Measurements from ENCODE around the gene SUPV3L1. TPM values are rescaled to one million over a fixed set of nuclear protein-coding genes. Genes with fewer than 3 reads are reported as not detected.

Gene SUPV3L1
- total and polyA plus RNA-seq, 9 of the 15 experiments (the other 6 are each of a cell fraction or from before 2014, with no cell fraction given): 45.2 to 156 (median 92.6) TPM

DNA sequence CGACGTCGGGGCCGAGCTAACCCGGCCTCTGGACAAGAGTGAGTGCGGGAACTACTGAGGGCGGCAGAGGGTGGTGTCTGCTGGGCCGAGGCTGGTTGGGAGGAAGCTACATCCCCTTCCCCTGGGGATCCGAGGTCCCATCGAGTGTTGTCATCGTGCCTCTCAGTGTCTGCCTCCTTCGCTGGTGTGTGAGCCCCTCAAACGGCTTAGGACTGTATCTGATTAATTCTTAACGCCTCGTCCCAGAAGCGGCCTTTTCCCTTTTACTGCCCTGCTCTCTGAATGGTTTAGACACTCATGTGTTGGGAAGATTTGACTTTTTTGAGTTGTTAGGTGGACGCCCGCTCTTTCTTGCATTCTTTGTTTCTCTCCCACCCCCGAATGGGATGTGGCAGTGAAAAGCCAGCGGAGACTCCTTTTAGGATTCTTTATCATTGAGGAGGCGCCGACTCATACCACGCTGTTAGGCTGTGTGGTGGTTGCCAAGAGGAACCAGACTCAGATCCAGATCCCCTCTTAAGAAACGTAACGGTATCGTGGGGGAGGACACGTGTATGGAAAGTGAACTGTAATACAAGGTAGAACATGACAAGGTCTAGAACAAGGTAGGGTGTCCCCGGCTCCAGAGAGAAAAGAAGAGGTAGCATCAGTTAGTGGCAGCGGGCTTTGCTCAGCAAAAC lies 631 bp downstream of the SUPV3L1 start:
- FAIRE-seq: no peak
- TF ChIP-seq TOE1 (IDR thresholded peaks at IDR 0.05; ENCODE audit: borderline replicate concordance): no peak
- 0 out of 2 replicates have a peak, but pooled peaks have one; percentile 67 for TF ChIP-seq TOE1 (CRISPR knock-in tag; IDR thresholded peaks at IDR 0.05; ENCODE audit: borderline replicate concordance, low read depth)
- 0 out of 2 replicates have a peak, but pooled peaks have one; percentile 39 for TF ChIP-seq FOXK1 (CRISPR knock-in tag; IDR thresholded peaks at IDR 0.05; ENCODE audit: borderline replicate concordance)
- no peak for TF ChIP-seq MYBL2 (IDR thresholded peaks at IDR 0.05; ENCODE audit: low read depth)
- TF ChIP-seq MYBL2 (CRISPR knock-in tag; IDR thresholded peaks at IDR 0.05; ENCODE audit: borderline replicate concordance): no peak
- TF ChIP-seq, protein P1, sequence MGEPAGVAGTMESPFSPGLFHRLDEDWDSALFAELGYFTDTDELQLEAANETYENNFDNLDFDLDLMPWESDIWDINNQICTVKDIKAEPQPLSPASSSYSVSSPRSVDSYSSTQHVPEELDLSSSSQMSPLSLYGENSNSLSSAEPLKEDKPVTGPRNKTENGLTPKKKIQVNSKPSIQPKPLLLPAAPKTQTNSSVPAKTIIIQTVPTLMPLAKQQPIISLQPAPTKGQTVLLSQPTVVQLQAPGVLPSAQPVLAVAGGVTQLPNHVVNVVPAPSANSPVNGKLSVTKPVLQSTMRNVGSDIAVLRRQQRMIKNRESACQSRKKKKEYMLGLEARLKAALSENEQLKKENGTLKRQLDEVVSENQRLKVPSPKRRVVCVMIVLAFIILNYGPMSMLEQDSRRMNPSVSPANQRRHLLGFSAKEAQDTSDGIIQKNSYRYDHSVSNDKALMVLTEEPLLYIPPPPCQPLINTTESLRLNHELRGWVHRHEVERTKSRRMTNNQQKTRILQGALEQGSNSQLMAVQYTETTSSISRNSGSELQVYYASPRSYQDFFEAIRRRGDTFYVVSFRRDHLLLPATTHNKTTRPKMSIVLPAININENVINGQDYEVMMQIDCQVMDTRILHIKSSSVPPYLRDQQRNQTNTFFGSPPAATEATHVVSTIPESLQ (CRISPR knock-in tag; IDR thresholded peaks at IDR 0.05): peak; percentile 16; the same call in 1 of the 2 replicates
- no peak for TF ChIP-seq ZNF436 (CRISPR knock-in tag; IDR thresholded peaks at IDR 0.05)
- TF ChIP-seq ZNF12 (CRISPR knock-in tag; IDR thresholded peaks at IDR 0.05): peak; percentile 91
- TF ChIP-seq ZNF511 (CRISPR knock-in tag; IDR thresholded peaks at IDR 0.05): peak; percentile 59; the same call in 1 of the 2 replicates
- TF ChIP-seq ZNF77 (CRISPR knock-in tag; IDR thresholded peaks at IDR 0.05): no peak
- TF ChIP-seq BRCA1 (IDR thresholded peaks at IDR 0.05): no peak
- TF ChIP-seq BRCA1 (CRISPR knock-in tag; IDR thresholded peaks at IDR 0.05): 0 out of 2 replicates have a peak, but pooled peaks have one; percentile 14
- TF ChIP-seq ZC3H4 (CRISPR knock-in tag; IDR thresholded peaks at IDR 0.05; ENCODE audit: borderline replicate concordance): peak; percentile 94
- peak in 1 of 2 experiments; percentile 35; a peak in 1 of 4 replicates for TF ChIP-seq SIN3A (IDR thresholded peaks at IDR 0.05; ENCODE audit: borderline replicate concordance in 2 of 2, control insufficient read depth in 1 of 2, low read depth in 2 of 2, low read length in 2 of 2)
- TF ChIP-seq HIVEP1 (CRISPR knock-in tag; IDR thresholded peaks at IDR 0.05): no peak
- peak; percentile 25 for TF ChIP-seq TBP (optimal IDR thresholded peaks at IDR 0.05; ENCODE audit: low read depth, low read length)

More for the DNA sequence above, 631 bp downstream of the SUPV3L1 start:
- Histone ChIP-seq H2AFZ (ENCODE audit: low read depth, low read length) (peak overlapping the region; percentile 99), H3K9me3 (replicated peaks; ENCODE audit: control insufficient read depth, insufficient read depth, low read depth, low read length) (no peaks in the 10 kb centered on the region), H3K27ac (ENCODE audit: extremely low read depth, low read depth, low read length) (peak overlapping the region; percentile 99), H3K4me1 (replicated peaks in 1 of 2; ENCODE audit: control insufficient read depth in 2 of 2, insufficient read depth in 2 of 2, low read length in 2 of 2) (peaks cover 7 to 8% of the 10 kb centered on the region in 2 experiments; a peak in 3 of 5 replicates), H3K27me3 (ENCODE audit: control insufficient read depth in 2 of 2, insufficient read depth in 2 of 2, low read length in 2 of 2) (no peaks in the 10 kb centered on the region), H3K9ac (ENCODE audit: insufficient read depth in 1 of 2, low read depth in 2 of 2, low read length in 2 of 2) (peak overlapping the region; percentile 97 to 98), H3K9me1 (ENCODE audit: control insufficient read depth, insufficient read depth, low read length) (no peaks in the 10 kb centered on the region), H3K4me3 (peak overlapping the region; percentile 99), H3K79me2 (ENCODE audit: control insufficient read depth, insufficient read depth, low read length) (peaks cover 62% of the 10 kb centered on the region), H4K20me1 (replicated peaks; ENCODE audit: control insufficient read depth, insufficient read depth, low read length) (peaks cover 4% of the 10 kb centered on the region; the same call in 1 of the 2 replicates), H3K36me3 (ENCODE audit: control insufficient read depth, insufficient read depth, low read length) (peaks cover 34% of the 10 kb centered on the region), H3K4me2 (ENCODE audit: insufficient read depth, low read length) (peak overlapping the region; percentile 96)
- CTCF ChIA-PET (ENCODE audit: low intra/inter-chr PET ratio): no interaction called here
- TSS peak; percentile 47 for BruUV-seq (replicated peaks)
- under 1% methylated on average over 29 of the region's 29 CpGs for WGBS (ENCODE audit: insufficient coverage, low coverage, missing lambda C conversion rate)
- intact Hi-C loops (cut with micrococcal nuclease): no loop called here
- in situ Hi-C loops (cut with MboI): no loop called here
- ATAC-seq (peak; percentile 18), DNase-seq (ENCODE audit: extremely low read depth in 1 of 4, low spot score in 3 of 4) (peak; percentile 45 to 71 (median 52))
- POLR2A ChIA-PET: interaction anchor here (0.6 to 2.0 kb wide), 11 partner anchors 12 to 774 kb away, joined by 3 to 5 read pairs (median 3); partner anchors contain the start of gene RUFY2

All from K562 (cell line).